Stomach (tissue), 9 donors: ENCODE data around the gene RRBP1. TPM values are rescaled to one million over a fixed set of nuclear protein-coding genes. Genes with fewer than 3 reads are reported as not detected.

Experiments
- DNase-seq, 2 donors: peaks; one replicate each; pipeline versions ENCODE4 v3.0.0 to v3.0.0-alpha.2; 2013 to 2019
- H3K27ac ChIP-seq, 5 donors: fragments of 200-600 bp in 4 of 5; sonication (generic) in 4 of 5; one replicate each; pipeline ENCODE4 v1.5.1; 2013 to 2019; ENCODE audit warnings: mild to moderate bottlenecking in 1 of 5, moderate library complexity in 1 of 5
- H3K27me3 ChIP-seq, 3 donors: fragments of 200-600 bp; sonication (generic); one replicate each; pipeline ENCODE4 v1.5.1; 2017 to 2019; ENCODE audit warnings: mixed run types in 1 of 3
- H3K36me3 ChIP-seq, 4 donors: fragments of 200-600 bp; sonication (generic); 1 replicate in 3 of 4; 2 replicates in 1 of 4; pipeline ENCODE4 v1.5.1; 2016 to 2019
- H3K4me1 ChIP-seq, 4 donors: fragments of 200-600 bp; sonication (generic); one replicate each; pipeline ENCODE4 v1.5.1; 2016 to 2019
- H3K4me3 ChIP-seq, 4 donors: fragments of 200-600 bp; sonication (generic) in 3 of 4; one replicate each; pipeline ENCODE4 v1.5.1; 2016 to 2019; ENCODE audit warnings: mild to moderate bottlenecking in 1 of 4
- H3K9me3 ChIP-seq, 4 donors: fragments of 200-600 bp; sonication (generic); one replicate each; pipeline ENCODE4 v1.5.1; 2016 to 2019
- CTCF ChIP-seq, 7 experiments: fragments of 450-650 bp in 4 of 7; fragments of 200-600 bp in 3 of 7; sonication (generic) in 3 of 7; IDR thresholded peaks; one replicate each; pipeline ENCODE4 v1.5.1; 2016 to 2019; ENCODE audit warnings: antibody characterized with exemption in 7 of 7, control low read depth in 2 of 7, mild to moderate bottlenecking in 1 of 7
- EP300 ChIP-seq: sonication (generic); formaldehyde crosslinking; IDR thresholded peaks from one replicate; pipeline ENCODE4 v1.6.1; 2017; ENCODE audit warnings: antibody characterized with exemption
- POLR2A ChIP-seq, 4 donors: fragments of 450-650 bp; IDR thresholded peaks; one replicate each; pipeline ENCODE4 v1.6.1; 2016; ENCODE audit warnings: antibody characterized with exemption in 4 of 4, control low read depth in 2 of 4, mild to moderate bottlenecking in 1 of 4, moderate library complexity in 1 of 4
- POLR2AphosphoS5 ChIP-seq, 3 donors: sonication (generic); formaldehyde crosslinking; IDR thresholded peaks; one replicate each; pipeline ENCODE4 v1.6.1; 2016; ENCODE audit warnings: antibody characterized with exemption in 3 of 3
- WGBS, 5 donors: extraction: QIAGEN DNeasy Blood & Tissue Kit in 3 of 5; methylation state at CpG; one replicate each; pipeline versions ENCODE4 v1.1.5 to v1.1.7; 2013 to 2018; 5-methylcytosine and 5-hydroxymethylcytosine counted together
- intact Hi-C: fragments of 100-400 bp; cut with DNase I; formaldehyde crosslinking; loops from one replicate; pipeline ENCODE4 v1.15.1; 2023; ENCODE audit warnings: low total_unique reads
- polyA plus RNA-seq, 3 donors: library from polyadenylated mRNA; stranded (reverse); fragments of 200-250 nt; gene quantifications; one replicate each; pipeline ENCODE4 v1.2.3, GENCODE V29; 2013
- total RNA-seq, 5 donors: library from RNA; depleted of rRNA; stranded (reverse); fragments of >200 nt; gene quantifications; one replicate each; pipeline versions ENCODE4 v1.1.0 to v1.2.3, GENCODE V29; 2014 to 2016
- donor health status: healthy with polysubstance abuse.
- donor health status: Bipolar disorder and iron deficiency.
- donor health status: healthy.

Gene RRBP1
- total and polyA plus RNA-seq, 8 donors = 34.4 to 456 (median 132) TPM

GRCh38 chr20:17655865-17656479 lies 26.1 kb downstream of the RRBP1 start:
- WGBS, 5 donors = 66 to 73% (median 71%) methylated on average over 11 of the region's 11 CpGs
- H3K27ac ChIP-seq = peak overlapping the region in 3 of 5 donors; percentile 13 to 52 (median 31)
- no peak overlapping the region for H3K4me3 ChIP-seq
- intact Hi-C loops = no loop called here
- H3K36me3 ChIP-seq = peaks cover 10 to 66% (median 49%) of the 10 kb centered on the region in 4 donors
- DNase-seq = no peak
- peaks cover 0 to 6% (median 3%) of the 10 kb centered on the region in 4 donors for H3K9me3 ChIP-seq
- H3K4me1 ChIP-seq = peaks cover 24 to 76% (median 39%) of the 10 kb centered on the region in 4 donors
- H3K27me3 ChIP-seq = no peaks in the 10 kb centered on the region
- TF ChIP-seq POLR2AphosphoS5 (IDR thresholded peaks at IDR 0.05) = no peak
- TF ChIP-seq CTCF (IDR thresholded peaks at IDR 0.05) = no peak
- TF ChIP-seq POLR2A (IDR thresholded peaks at IDR 0.05) = no peak
- TF ChIP-seq EP300 = no peak

GRCh38 chr20:17655286-17655651 lies 26.8 kb downstream of the RRBP1 start:
- H3K9me3 ChIP-seq = peaks cover 0 to 6% (median 3%) of the 10 kb centered on the region in 4 donors

GRCh38 chr20:17654649-17655285 lies 27.3 kb downstream of the RRBP1 start:
- peak overlapping the region in 3 of 5 donors; percentile 13 to 74 (median 33) for H3K27ac ChIP-seq

More at GRCh38 chr20:17655286-17655651, 26.8 kb downstream of the RRBP1 start:
- WGBS, 5 donors = 61 to 73% (median 66%) methylated on average over 7 of the region's 7 CpGs
- intact Hi-C loops = no loop called here
- TF ChIP-seq EP300 = no peak
- TF ChIP-seq POLR2A (IDR thresholded peaks at IDR 0.05) = no peak
- TF ChIP-seq POLR2AphosphoS5 (IDR thresholded peaks at IDR 0.05) = no peak
- TF ChIP-seq CTCF (IDR thresholded peaks at IDR 0.05) = no peak
- Histone ChIP-seq H3K36me3 (peaks cover 10 to 69% (median 49%) of the 10 kb centered on the region in 4 donors), H3K4me3 (no peak overlapping the region), H3K4me1 (peaks cover 29 to 76% (median 43%) of the 10 kb centered on the region in 4 donors), H3K27ac (peak overlapping the region in 3 of 5 donors; percentile 13 to 74 (median 33)), H3K27me3 (no peaks in the 10 kb centered on the region)
- DNase-seq = no peak

More at GRCh38 chr20:17654649-17655285, 27.3 kb downstream of the RRBP1 start:
- DNase-seq = peak in 1 of 2 donors; percentile 65
- H3K9me3 ChIP-seq = peaks cover 0 to 6% (median 3%) of the 10 kb centered on the region in 4 donors
- intact Hi-C loops = no loop called here
- H3K4me3 ChIP-seq = no peak overlapping the region
- no peaks in the 10 kb centered on the region for H3K27me3 ChIP-seq
- 49 to 64% (median 54%) methylated on average over 7 of the region's 7 CpGs for WGBS, 5 donors
- TF ChIP-seq CTCF (IDR thresholded peaks at IDR 0.05) = peak in 3 of 7 experiments; percentile 25 to 65 (median 53)
- no peak for TF ChIP-seq EP300
- no peak for TF ChIP-seq POLR2A (IDR thresholded peaks at IDR 0.05)
- no peak for TF ChIP-seq POLR2AphosphoS5 (IDR thresholded peaks at IDR 0.05)
- peaks cover 32 to 76% (median 47%) of the 10 kb centered on the region in 4 donors for H3K4me1 ChIP-seq
- peaks cover 10 to 66% (median 46%) of the 10 kb centered on the region in 4 donors for H3K36me3 ChIP-seq
